ENCODE measurements around the gene C11orf91.

DNA sequence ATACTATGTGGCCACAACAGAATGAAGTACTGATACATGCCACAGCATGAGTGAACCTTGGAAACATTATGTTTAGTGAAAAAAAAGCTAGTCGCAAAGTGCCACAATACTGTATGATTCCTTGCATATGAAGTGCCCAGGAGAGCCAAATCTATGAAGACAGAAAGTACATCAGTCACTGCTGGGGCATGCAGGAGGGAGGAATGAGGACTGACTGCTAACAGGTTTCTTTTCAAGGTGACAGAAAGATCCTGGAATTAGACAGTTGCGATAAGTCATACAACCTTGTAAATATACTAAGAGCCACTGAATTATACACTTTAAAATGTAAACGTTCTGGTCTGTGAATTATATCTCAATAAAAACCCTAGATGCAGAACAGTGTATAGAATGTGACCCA, 11.8 kb upstream of the C11orf91 start:
- no peak for TF ChIP-seq CTCF (conservative IDR thresholded peaks at IDR 0.05; ENCODE audit: low read depth, low read length)
- TF ChIP-seq EZH2 (IDR thresholded peaks at IDR 0.05; ENCODE audit: borderline replicate concordance, low read depth, low read length, poor library complexity, severe bottlenecking) = no peak
